A549 (cell line): ENCODE measurements around the gene CDCP1.

ENCODE experiments used
- BCL3 ChIP-seq: fragments of >200 bp; sonication (Bioruptor Twin); formaldehyde crosslinking; IDR thresholded peaks from 3 replicates; pipeline ENCODE4 v1.6.1; 2016
- CTCF ChIP-seq: fragments of >200 bp; sonication (Bioruptor Twin); formaldehyde crosslinking; IDR thresholded peaks from 3 replicates; pipeline ENCODE4 v1.5.1; 2016
- ELK1 ChIP-seq: fragments of 150-350 bp; IDR thresholded peaks from 2 replicates; pipeline ENCODE4 v1.6.1; 2014; ENCODE audit warnings: low read depth, mild to moderate bottlenecking, low read length
- EP300 ChIP-seq, 2 experiments: fragments of >200 bp; sonication (Bioruptor Twin); formaldehyde crosslinking; IDR thresholded peaks; 2 replicates in 1 of 2; 3 replicates in 1 of 2; pipeline ENCODE4 v1.6.1; 2016 to 2017
- FOXS1 ChIP-seq: fragments of 250-450 bp; sonication (Bioruptor Pico); IDR thresholded peaks from 2 replicates; pipeline ENCODE4 v1.5.0; 2020; ENCODE audit warnings: mild to moderate bottlenecking, moderate library complexity
- NFE2L2 ChIP-seq: fragments of 150-350 bp; conservative IDR thresholded peaks from 2 replicates; pipeline ENCODE4 v1.6.1; 2014; ENCODE audit warnings: low read length
- POLR2A ChIP-seq: IDR thresholded peaks from 2 replicates; pipeline ENCODE4 v1.6.1; 2012; ENCODE audit warnings: mild to moderate bottlenecking, low read length
- POLR2AphosphoS2 ChIP-seq: conservative IDR thresholded peaks from 2 replicates; pipeline ENCODE4 v1.6.1; 2012; ENCODE audit warnings: low read length, improper control_type of control experiment, inconsistent platforms
- RCOR1 ChIP-seq: fragments of 150-350 bp; IDR thresholded peaks from 2 replicates; pipeline ENCODE4 v1.6.1; 2014; ENCODE audit warnings: antibody characterized with exemption, low read length, low read depth
- REST ChIP-seq: fragments of 200-600 bp; sonication (generic); IDR thresholded peaks from 2 replicates; pipeline ENCODE4 v1.6.1; 2016; ENCODE audit warnings: antibody characterized with exemption, mild to moderate bottlenecking, moderate library complexity
- TP53 ChIP-seq: fragments of 250-450 bp; sonication (Bioruptor Pico); IDR thresholded peaks from 2 replicates; pipeline ENCODE4 v1.5.0; 2021; ENCODE audit warnings: mild to moderate bottlenecking, moderate library complexity
- USF2 ChIP-seq: fragments of 450-650 bp; IDR thresholded peaks from 2 replicates; pipeline ENCODE4 v1.6.1; 2014; ENCODE audit warnings: antibody characterized with exemption
- ZNF302 ChIP-seq: fragments of 250-450 bp; sonication (Bioruptor Pico); IDR thresholded peaks from 2 replicates; pipeline ENCODE4 v1.9.0; 2021; ENCODE audit warnings: inconsistent platforms, mild to moderate bottlenecking, moderate library complexity

GRCh38 chr3:45082142-45082538, 64.0 kb downstream of the CDCP1 start:
- TF ChIP-seq CTCF (no peak), ZNF302 (CRISPR knock-in tag) (no peak), BCL3 (no peak), USF2 (no peak), EP300 (IDR thresholded peaks at IDR 0.05) (no peak), TP53 (no peak), REST (no peak), POLR2AphosphoS2 (no peak), NFE2L2 (no peak), FOXS1 (CRISPR knock-in tag) (no peak), RCOR1 (no peak), POLR2A (no peak), ELK1 (no peak)
